Renal pelvis (tissue), 4 donors: ENCODE results near the gene CXADR. TPM values are rescaled to one million over a fixed set of nuclear protein-coding genes. Genes with fewer than 3 reads are reported as not detected.
A peak's percentile ranks its signal among the peaks of the same experiment; 100 is the strongest.
"Not testable (repeated sequence)": the region's sequence is repeated elsewhere in the genome, so short reads cannot be mapped to it uniquely, and the experiment has no call there.

Source experiments
- DNase-seq: peaks from one replicate; pipeline ENCODE4 v3.0.0-alpha.2; 2013
- polyA plus RNA-seq, 3 donors: library from polyadenylated mRNA; unstranded; fragments of 120-200 nt; gene quantifications; one replicate each; pipeline ENCODE4 v1.2.1, GENCODE V29; 2013; ENCODE audit not compliant: insufficient read length in 3 of 3

Gene CXADR
- polyA plus RNA-seq, 3 donors = 28.6 to 41.7 (median 34.7) TPM

DNA sequence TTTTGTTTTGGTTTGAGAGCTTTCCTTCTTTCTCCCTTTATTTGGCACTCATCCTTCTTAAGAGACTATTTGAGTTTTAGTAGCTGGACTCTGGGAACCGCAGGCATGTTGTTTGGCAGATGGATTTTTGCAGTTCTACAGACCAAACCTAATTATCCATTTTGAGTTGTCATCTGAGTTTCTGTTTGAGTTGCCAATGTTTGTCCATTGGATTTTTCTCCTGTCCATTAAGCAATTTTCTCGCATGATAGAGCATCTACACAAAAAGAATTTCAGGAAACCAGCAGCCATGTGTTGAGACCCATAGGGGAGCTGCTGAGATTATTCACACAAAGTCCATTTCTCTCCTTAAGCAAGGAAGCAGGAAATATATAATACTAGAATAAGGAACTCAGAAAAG is 17.2 kb upstream of the CXADR start:
- DNase-seq = no peak

GRCh38 chr21:17497316-17497715 is 15.5 kb upstream of the CXADR start:
- no peak for DNase-seq

DNA sequence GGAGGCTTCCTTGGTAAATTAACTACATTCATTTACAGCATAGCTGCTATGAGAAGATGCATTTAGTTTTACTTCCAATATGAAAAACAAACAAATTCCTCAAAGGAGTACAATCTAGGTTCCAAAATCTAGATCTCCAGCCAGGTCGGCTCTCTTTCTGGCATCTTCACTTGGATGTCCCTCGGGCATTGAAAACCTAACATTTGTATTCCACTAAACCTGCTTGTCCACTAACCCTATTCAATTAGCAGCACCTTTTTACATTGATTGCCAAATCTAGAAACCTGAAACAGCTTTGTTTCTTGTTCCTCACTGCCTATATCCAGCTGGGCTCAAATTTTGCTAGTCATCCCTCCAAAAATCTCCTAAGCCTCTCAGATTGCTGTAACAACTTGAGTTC is 14.3 kb upstream of the CXADR start:
- DNase-seq = no peak

GRCh38 chr21:17501107-17502006 is 11.5 kb upstream of the CXADR start:
- no peak for DNase-seq

- DNase-seq = not testable (repeated sequence)
These were observed 9.9 kb upstream of the CXADR start for GRCh38 chr21:17502985-17503384.

- DNase-seq = no peak
These were observed 5.9 kb upstream of the CXADR start for GRCh38 chr21:17506951-17507350.

- DNase-seq = no peak
These were observed 5.3 kb upstream of the CXADR start for GRCh38 chr21:17507591-17507990.

- peak; percentile 33 for DNase-seq
These were observed 626 bp downstream of the CXADR start for GRCh38 chr21:17513214-17514123.

- DNase-seq = no peak
These were observed 1.4 kb downstream of the CXADR start for GRCh38 chr21:17514124-17514845.

DNA sequence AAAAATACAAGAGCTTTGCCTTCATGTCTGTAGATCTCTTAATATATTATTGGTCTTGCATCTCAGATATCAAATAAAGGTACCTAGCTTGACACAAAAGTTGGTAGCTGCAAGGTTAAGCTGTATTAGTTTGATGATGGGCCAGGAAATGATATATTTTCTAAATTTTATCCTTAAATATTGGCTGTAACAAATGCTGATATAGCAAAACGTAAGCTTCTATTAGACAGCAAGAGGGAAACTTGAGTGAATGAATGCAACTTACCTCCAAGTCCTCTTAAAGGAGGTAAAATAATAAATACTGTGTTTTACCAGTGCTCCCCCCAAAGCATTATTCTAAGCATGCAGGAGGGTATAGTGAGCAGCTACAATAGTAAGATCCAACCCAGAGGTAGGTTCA is 4.2 kb downstream of the CXADR start:
- DNase-seq = not testable (repeated sequence)

- DNase-seq = no peak
These were observed 6.4 kb downstream of the CXADR start for GRCh38 chr21:17519208-17519738.

DNA sequence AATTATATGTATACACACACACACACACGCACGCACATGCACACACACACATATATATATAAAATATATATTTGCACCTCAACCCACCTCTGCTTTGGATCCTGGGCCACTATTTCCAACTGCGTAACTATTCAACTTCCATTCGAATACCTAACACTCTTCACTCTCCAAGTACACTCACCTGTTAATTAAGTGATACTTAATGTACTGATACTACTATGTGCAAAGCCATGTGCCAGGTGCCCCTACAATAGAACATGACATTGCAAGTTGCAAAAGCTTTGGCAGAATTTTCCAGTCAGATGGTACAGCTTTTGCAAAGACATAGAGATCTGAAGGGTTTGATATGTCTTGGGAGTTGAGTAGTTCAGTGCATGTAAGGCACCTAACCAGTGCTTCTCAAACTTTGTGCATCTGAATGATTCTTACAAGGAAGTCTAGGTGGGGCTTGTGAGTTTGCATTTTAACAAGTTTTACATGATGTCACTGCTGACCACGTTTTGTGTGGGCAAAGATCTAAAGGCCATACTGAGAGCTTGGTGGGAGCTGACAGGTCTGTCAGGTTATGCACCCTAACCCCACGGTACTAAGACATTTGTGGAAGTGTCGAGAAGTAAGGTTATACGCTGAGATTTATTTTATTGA is 7.2 kb downstream of the CXADR start:
- no peak for DNase-seq

GRCh38 chr21:17523007-17523451 is 10.2 kb downstream of the CXADR start:
- DNase-seq = no peak

GRCh38 chr21:17523979-17524494 is 11.2 kb downstream of the CXADR start:
- DNase-seq = not testable (repeated sequence)

- no peak for DNase-seq
These were observed 11.8 kb downstream of the CXADR start for GRCh38 chr21:17524635-17525034.

DNA sequence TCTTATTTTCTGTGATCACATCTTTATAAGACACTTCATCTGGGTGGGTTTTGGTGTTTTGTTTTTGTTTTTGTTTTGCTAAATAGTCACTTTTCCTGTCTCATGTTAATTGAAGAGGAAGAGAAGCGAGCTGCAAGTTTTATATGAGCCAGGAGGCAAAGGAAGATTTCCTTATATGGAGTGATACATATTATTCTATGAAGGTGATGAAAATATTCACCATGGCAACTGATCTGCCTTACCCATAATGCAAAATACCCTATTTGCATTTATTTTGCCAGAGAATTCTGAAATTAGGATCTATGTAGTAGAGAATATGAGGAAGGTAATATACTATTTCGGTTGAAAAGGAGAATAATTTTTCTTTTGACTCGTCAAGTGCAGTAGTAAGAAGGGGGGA is 13.9 kb downstream of the CXADR start:
- DNase-seq = no peak

DNA sequence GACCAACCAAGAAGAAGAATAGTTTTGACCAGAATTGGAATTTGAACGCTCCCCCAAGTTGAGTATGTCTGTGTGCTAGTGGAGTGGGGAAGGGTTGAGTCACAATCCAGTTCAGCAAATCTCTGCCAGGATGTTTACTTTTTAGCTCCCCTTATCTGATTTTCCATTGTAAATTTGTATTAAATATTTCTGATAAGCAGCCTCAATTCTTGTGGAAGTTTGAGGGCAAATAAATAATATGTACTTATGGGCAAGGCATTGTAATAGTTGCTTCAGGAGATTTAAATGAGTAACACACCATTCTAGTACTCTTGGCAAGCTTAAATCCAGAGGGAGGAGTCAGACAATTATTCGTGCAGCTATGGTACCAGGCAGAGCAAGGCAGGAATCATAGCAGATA is 14.4 kb downstream of the CXADR start:
- DNase-seq = no peak

DNA sequence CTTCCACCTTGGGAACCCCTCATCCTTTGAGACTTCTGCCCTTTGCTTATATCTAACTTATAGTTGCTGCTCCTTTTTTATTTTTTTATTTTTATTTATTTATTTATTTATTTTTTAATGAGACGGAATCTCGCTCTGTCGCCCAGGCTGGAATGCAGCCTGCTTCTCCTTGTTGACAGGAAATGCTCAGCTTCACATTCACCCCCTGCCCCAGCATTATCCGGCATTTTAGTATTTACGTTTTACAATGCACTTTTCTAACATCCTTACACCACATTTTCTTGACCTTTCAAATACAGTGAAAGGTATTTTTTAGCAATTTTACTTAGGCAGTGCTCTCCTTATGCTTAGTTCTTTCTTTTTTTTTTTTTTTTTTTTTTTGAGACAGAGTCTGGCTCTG is 14.9 kb downstream of the CXADR start:
- DNase-seq = no peak

GRCh38 chr21:17529648-17530047 is 16.8 kb downstream of the CXADR start:
- DNase-seq = no peak

- DNase-seq = no peak
These were observed 19.4 kb downstream of the CXADR start for GRCh38 chr21:17532292-17532691.

DNA sequence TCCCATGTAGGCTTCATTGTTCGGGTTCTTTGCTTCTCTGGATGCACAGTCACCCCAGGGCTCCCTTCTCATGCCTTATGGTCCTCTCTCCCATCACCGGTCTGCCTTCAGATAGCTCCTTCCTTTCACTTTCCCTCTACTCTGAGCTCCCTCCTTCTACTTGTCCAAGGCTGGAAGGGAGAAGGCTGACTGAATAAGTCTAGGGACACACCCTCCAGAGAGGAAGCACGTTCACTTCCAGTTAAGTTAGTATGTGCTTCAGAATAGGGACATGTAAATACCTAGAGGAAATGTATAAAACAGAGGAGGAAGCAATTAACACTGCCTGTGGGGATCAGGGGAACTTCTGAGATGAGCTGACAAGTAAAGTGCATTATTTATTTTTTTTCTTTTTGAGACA is 23.5 kb downstream of the CXADR start:
- DNase-seq = no peak
